BE2C (cell line): ENCODE results near the gene EMX2.

Experiments used
- DNase-seq: peaks from one replicate; pipeline ENCODE4 v3.0.0-alpha.2; 2020
- H3K27me3 ChIP-seq: fragments of 250-450 bp; sonication (Bioruptor Pico); 2 replicates; pipeline ENCODE4 v1.5.1; 2020; ENCODE audit warnings: mild to moderate bottlenecking
- H3K36me3 ChIP-seq: fragments of 250-450 bp; sonication (Bioruptor Pico); 2 replicates; pipeline ENCODE4 v1.5.1; 2020; ENCODE audit warnings: mild to moderate bottlenecking
- H3K4me1 ChIP-seq: fragments of 250-450 bp; sonication (Bioruptor Pico); 2 replicates; pipeline ENCODE4 v1.5.1; 2020
- H3K4me3 ChIP-seq: 2 replicates; pipeline ENCODE4 v1.5.1; 2011; ENCODE audit warnings: low read depth, low read length
- H3K9me3 ChIP-seq: fragments of 250-450 bp; sonication (Bioruptor Pico); 2 replicates; pipeline ENCODE4 v1.5.1; 2020
- TF ChIP-seq, protein P1 (sequence below): IDR thresholded peaks from 2 replicates; pipeline ENCODE4 v1.5.1; 2012; ENCODE audit warnings: mild to moderate bottlenecking, low read depth, low read length

EMX2 gene

DNA sequence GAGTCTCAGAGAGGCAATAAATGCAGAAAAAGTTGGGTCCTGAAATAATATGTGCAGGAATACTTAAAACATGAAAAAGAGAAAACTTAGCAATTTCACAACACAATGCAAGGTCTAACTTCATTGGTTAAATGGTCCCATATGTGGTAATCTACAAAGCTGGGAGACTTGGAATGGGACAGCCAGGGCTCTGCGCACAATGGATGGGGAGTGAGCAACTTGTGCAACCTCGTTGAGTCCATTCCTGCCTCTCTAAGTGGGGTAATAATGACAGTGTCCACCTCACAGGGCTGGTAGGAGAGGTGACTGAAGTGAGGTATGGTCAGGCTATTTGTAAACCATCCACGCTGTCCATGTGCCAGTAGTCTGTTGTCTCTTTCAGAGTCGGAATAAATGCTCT is 11.8 kb upstream of the EMX2 start:
- DNase-seq, result no peak
- TF ChIP-seq, protein P1, sequence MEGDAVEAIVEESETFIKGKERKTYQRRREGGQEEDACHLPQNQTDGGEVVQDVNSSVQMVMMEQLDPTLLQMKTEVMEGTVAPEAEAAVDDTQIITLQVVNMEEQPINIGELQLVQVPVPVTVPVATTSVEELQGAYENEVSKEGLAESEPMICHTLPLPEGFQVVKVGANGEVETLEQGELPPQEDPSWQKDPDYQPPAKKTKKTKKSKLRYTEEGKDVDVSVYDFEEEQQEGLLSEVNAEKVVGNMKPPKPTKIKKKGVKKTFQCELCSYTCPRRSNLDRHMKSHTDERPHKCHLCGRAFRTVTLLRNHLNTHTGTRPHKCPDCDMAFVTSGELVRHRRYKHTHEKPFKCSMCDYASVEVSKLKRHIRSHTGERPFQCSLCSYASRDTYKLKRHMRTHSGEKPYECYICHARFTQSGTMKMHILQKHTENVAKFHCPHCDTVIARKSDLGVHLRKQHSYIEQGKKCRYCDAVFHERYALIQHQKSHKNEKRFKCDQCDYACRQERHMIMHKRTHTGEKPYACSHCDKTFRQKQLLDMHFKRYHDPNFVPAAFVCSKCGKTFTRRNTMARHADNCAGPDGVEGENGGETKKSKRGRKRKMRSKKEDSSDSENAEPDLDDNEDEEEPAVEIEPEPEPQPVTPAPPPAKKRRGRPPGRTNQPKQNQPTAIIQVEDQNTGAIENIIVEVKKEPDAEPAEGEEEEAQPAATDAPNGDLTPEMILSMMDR, result no peak
- no peaks in the 10 kb centered on the region for H3K4me1 ChIP-seq
- no peaks in the 10 kb centered on the region for H3K36me3 ChIP-seq
- peaks cover 66% of the 10 kb centered on the region for H3K27me3 ChIP-seq
- H3K4me3 ChIP-seq, result no peak overlapping the region
- H3K9me3 ChIP-seq, result no peaks in the 10 kb centered on the region

DNA sequence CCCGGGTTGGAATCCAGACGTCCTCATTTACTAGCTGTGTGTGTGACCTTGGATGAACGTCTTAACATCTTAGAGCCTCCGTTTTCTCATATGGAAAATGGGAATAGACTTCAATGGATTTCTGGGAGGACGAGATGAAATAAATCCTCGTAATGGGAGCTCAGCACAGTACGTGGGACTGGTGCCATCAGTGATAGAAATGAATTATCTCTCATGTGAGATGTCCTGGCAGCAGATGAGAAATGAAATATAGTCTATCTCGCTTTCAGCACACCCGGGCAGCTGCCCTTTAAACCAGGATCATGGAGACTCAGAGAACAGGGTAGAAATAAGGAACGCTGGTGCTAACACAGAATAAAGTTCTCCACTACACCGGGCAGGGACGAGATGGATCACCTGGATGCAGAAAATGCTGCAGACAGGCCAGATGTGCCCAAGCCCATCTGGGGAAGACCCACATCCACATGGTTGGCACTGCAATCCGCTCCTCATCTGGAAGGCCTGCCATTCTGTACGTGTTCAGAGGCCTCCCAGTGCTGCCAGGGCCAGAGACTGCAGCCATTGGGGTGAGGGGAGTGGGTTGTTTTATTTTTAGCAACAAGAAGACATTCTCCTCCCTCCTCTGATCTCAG is 11.1 kb upstream of the EMX2 start:
- H3K4me3 ChIP-seq, result no peak overlapping the region
- no peaks in the 10 kb centered on the region for H3K4me1 ChIP-seq
- TF ChIP-seq, protein P1, result no peak
- no peak for DNase-seq
- H3K27me3 ChIP-seq, result peaks cover 73% of the 10 kb centered on the region
- no peaks in the 10 kb centered on the region for H3K36me3 ChIP-seq
- H3K9me3 ChIP-seq, result no peaks in the 10 kb centered on the region

- Histone ChIP-seq H3K4me1 (no peaks in the 10 kb centered on the region), H3K36me3 (no peaks in the 10 kb centered on the region), H3K4me3 (no peak overlapping the region), H3K9me3 (no peaks in the 10 kb centered on the region), H3K27me3 (peaks cover 75% of the 10 kb centered on the region)
- TF ChIP-seq, protein P1, result no peak
- DNase-seq, result no peak
These were observed 10.6 kb upstream of the EMX2 start for GRCh38 chr10:117532003-117532385.

GRCh38 chr10:117532451-117533107 is 10.0 kb upstream of the EMX2 start:
- DNase-seq, result no peak
- H3K27me3 ChIP-seq, result peaks cover 79% of the 10 kb centered on the region
- no peaks in the 10 kb centered on the region for H3K4me1 ChIP-seq
- no peaks in the 10 kb centered on the region for H3K9me3 ChIP-seq
- no peaks in the 10 kb centered on the region for H3K36me3 ChIP-seq
- H3K4me3 ChIP-seq, result no peak overlapping the region
- TF ChIP-seq, protein P1, result no peak

DNA sequence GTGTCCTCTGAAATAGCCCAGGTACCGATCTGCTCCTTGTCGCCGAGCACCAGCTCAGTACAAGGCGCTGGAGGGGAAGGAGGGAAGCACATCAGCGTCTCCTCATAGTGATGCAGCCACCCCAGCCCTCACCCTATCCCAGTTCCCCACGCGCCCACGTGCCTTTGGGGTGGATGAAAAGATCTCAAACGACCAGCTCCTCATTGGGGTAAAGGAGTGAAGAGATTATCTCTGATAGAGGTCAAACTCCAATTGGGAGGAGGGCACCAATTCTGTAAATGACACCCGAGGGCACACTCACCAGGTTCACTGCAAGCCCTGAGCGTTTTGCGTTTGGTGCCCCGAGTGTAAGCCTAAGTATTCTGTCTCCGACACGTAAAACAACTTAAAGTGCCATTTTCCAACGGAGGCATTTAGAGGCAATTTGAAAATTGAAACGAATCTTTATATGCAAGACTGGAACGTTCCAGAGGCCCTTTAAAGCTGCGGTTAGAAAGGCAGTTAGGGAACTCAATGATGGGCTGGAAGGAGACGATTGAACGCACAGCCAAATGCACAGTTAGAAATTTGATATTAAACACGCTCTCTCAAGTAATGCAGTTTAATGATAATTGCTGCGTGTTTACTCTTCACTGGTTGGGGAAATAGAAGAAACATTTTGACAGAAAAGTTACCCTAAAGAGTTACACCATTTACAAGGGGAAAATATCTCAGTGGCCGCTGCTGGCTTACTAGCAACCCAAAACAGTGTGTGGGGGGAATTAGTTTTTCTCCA is 8.9 kb upstream of the EMX2 start:
- H3K27me3 ChIP-seq, result peaks cover 84% of the 10 kb centered on the region
- no peak for DNase-seq

More for the DNA sequence above, 8.9 kb upstream of the EMX2 start:
- Histone ChIP-seq H3K4me1 (no peaks in the 10 kb centered on the region), H3K36me3 (no peaks in the 10 kb centered on the region), H3K4me3 (no peak overlapping the region), H3K9me3 (no peaks in the 10 kb centered on the region)
- TF ChIP-seq, protein P1, result no peak
